ENCODE measurements around the gene IRX4. TPM values are rescaled to one million over a fixed set of nuclear protein-coding genes. Genes with fewer than 3 reads are reported as not detected.

IRX4 gene
- total and polyA plus RNA-seq, 2 donors (not counting 3 experiments of a cell fraction or from before 2014, with no cell fraction given) = not detected

DNA sequence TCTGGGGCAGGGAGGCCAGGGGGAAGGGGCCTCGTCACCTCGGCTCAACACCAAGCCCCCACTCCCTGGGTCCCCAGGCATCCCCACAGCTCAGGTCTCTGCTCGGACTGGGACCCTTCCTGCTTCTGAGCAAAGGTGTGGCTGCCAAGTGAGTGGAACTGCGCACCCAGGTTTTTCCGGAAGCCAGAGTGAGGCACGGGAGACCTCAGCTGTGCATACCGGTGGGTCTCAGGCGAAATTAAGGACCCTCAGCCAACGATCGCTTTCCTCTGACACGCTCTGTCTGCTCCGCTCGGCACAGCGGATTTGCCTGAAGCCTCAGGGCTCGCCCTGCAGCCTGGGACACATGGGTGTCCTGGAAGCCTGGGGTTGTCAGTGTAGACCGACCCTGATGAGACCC is 41.0 kb upstream of the IRX4 start:
- Histone ChIP-seq H3K4me3 (replicated peaks in 1 of 3; ENCODE audit: insufficient read depth in 1 of 3, low read depth in 1 of 3, low read length in 3 of 3) (no peak overlapping the region), H2AFZ (ENCODE audit: low read depth, low read length) (no peak overlapping the region), H3K9ac (replicated peaks; ENCODE audit: extremely low read depth, insufficient read depth, low read length) (no peak overlapping the region), H3K4me1 (ENCODE audit: control insufficient read depth, extremely low read depth, insufficient read depth, low read length) (no peaks in the 10 kb centered on the region), H3K4me2 (ENCODE audit: insufficient read depth, low read length) (no peak overlapping the region), H3K79me2 (ENCODE audit: control insufficient read depth, insufficient read depth, low read length) (no peaks in the 10 kb centered on the region), H3K27me3 (ENCODE audit: control insufficient read depth in 2 of 2, insufficient read depth in 2 of 2, low read length in 2 of 2) (no peaks in the 10 kb centered on the region), H4K20me1 (replicated peaks; ENCODE audit: control insufficient read depth, extremely low read depth, insufficient read depth, low read length) (no peaks in the 10 kb centered on the region), H3K36me3 (ENCODE audit: control insufficient read depth in 2 of 2, extremely low read depth in 1 of 2, insufficient read depth in 2 of 2, low read length in 2 of 2) (no peaks in the 10 kb centered on the region), H3K9me3 (replicated peaks; ENCODE audit: control insufficient read depth, insufficient read depth, low read length) (no peaks in the 10 kb centered on the region), H3K27ac (ENCODE audit: insufficient read depth, low read depth, low read length) (no peak overlapping the region), H3K9me1 (replicated peaks; ENCODE audit: control insufficient read depth, extremely low read depth, insufficient read depth, low read length) (no peaks in the 10 kb centered on the region)
- intact Hi-C loops (cut with micrococcal nuclease) (no loop called here), dilution Hi-C loops (cut with MboI; ENCODE audit: extremely low pct_ligation_motif_present, low sequenced_read_pairs) (no loop called here)
- POLR2A ChIA-PET = no interaction called here
- no peak for DNase-seq (ENCODE audit: low read depth, low spot score)
- TF ChIP-seq MYC (IDR thresholded peaks at IDR 0.05; ENCODE audit: low read depth, low read length) = no peak
- TF ChIP-seq, protein P1, sequence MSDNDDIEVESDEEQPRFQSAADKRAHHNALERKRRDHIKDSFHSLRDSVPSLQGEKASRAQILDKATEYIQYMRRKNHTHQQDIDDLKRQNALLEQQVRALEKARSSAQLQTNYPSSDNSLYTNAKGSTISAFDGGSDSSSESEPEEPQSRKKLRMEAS (IDR thresholded peaks at IDR 0.05; ENCODE audit: insufficient read depth, insufficient read length) = no peak
- TF ChIP-seq EZH2 (IDR thresholded peaks at IDR 0.05; ENCODE audit: borderline replicate concordance, low read depth, low read length, severe bottlenecking) = no peak
- TF ChIP-seq, protein P2, sequence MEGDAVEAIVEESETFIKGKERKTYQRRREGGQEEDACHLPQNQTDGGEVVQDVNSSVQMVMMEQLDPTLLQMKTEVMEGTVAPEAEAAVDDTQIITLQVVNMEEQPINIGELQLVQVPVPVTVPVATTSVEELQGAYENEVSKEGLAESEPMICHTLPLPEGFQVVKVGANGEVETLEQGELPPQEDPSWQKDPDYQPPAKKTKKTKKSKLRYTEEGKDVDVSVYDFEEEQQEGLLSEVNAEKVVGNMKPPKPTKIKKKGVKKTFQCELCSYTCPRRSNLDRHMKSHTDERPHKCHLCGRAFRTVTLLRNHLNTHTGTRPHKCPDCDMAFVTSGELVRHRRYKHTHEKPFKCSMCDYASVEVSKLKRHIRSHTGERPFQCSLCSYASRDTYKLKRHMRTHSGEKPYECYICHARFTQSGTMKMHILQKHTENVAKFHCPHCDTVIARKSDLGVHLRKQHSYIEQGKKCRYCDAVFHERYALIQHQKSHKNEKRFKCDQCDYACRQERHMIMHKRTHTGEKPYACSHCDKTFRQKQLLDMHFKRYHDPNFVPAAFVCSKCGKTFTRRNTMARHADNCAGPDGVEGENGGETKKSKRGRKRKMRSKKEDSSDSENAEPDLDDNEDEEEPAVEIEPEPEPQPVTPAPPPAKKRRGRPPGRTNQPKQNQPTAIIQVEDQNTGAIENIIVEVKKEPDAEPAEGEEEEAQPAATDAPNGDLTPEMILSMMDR (IDR thresholded peaks at IDR 0.05; ENCODE audit: extremely low read depth in 1 of 2, insufficient read depth in 1 of 2, low read depth in 1 of 2, low read length in 2 of 2) = no peak
- no peak for TF ChIP-seq POLR2AphosphoS5 (IDR thresholded peaks at IDR 0.05; ENCODE audit: insufficient read depth, low read depth, low read length)
- TF ChIP-seq POLR2A (IDR thresholded peaks at IDR 0.05; ENCODE audit: low read depth, low read length) = no peak
- TF ChIP-seq JUN (IDR thresholded peaks at IDR 0.05; ENCODE audit: borderline replicate concordance, insufficient read depth, insufficient read length, low read depth) = no peak
- no peak for FAIRE-seq
- BruUV-seq (replicated peaks) = no TSS peak
- CTCF ChIA-PET = no interaction called here
